Liver (tissue), 9 donors: Measurements from ENCODE around the gene PPP2R2D. TPM values are rescaled to one million over a fixed set of nuclear protein-coding genes. Genes with fewer than 3 reads are reported as not detected.

ENCODE experiments used
- DNase-seq: peaks from one replicate; pipeline ENCODE4 v3.0.0-alpha.2; 2017; ENCODE audit warnings: low spot score
- H3K27ac ChIP-seq, 2 donors: one replicate each; pipeline ENCODE4 v1.7.0; 2013; ENCODE audit warnings: inconsistent platforms in 2 of 2, low read length in 2 of 2, control low read depth in 1 of 2, low read depth in 1 of 2, mild to moderate bottlenecking in 1 of 2
- H3K27me3 ChIP-seq, 4 donors: one replicate each; pipeline versions ENCODE4 v1.6.1 to v1.7.0; 2013; ENCODE audit warnings: low read length in 3 of 4, inconsistent platforms in 1 of 4, mild to moderate bottlenecking in 1 of 4, moderate library complexity in 1 of 4; ENCODE audit not compliant: control insufficient read depth in 4 of 4, insufficient read depth in 4 of 4
- H3K36me3 ChIP-seq, 4 donors: one replicate each; pipeline versions ENCODE4 v1.6.1 to v1.7.0; 2013; ENCODE audit warnings: low read length in 3 of 4, mild to moderate bottlenecking in 3 of 4, low read depth in 1 of 4, moderate library complexity in 1 of 4; ENCODE audit not compliant: control insufficient read depth in 4 of 4, insufficient read depth in 3 of 4
- H3K4me1 ChIP-seq, 4 donors: one replicate each; pipeline versions ENCODE4 v1.6.1 to v1.7.0; 2013; ENCODE audit warnings: low read length in 3 of 4, mild to moderate bottlenecking in 3 of 4, moderate library complexity in 1 of 4; ENCODE audit not compliant: control insufficient read depth in 4 of 4, insufficient read depth in 4 of 4
- H3K4me3 ChIP-seq, 3 donors: one replicate each; pipeline versions ENCODE4 v1.6.1 to v1.7.0; 2013; ENCODE audit warnings: low read length in 3 of 3, control low read depth in 1 of 3, low read depth in 1 of 3, mild to moderate bottlenecking in 1 of 3
- H3K9ac ChIP-seq, 2 donors: one replicate each; pipeline ENCODE4 v1.7.0; 2013; ENCODE audit warnings: low read length in 2 of 2, mild to moderate bottlenecking in 2 of 2, moderate library complexity in 2 of 2, control low read depth in 1 of 2, low read depth in 1 of 2
- H3K9me3 ChIP-seq, 4 donors: one replicate each; pipeline versions ENCODE4 v1.6.1 to v1.7.0; 2013; ENCODE audit warnings: low read length in 3 of 4; ENCODE audit not compliant: control insufficient read depth in 4 of 4
- ATF3 ChIP-seq: IDR thresholded peaks from 2 replicates; pipeline ENCODE4 v1.6.1; 2016; ENCODE audit warnings: antibody characterized with exemption
- CTCF ChIP-seq: fragments of 150-350 bp; IDR thresholded peaks from 2 replicates; pipeline ENCODE4 v1.5.1; 2017; ENCODE audit warnings: improper control_type of control experiment, low read depth, low read length; ENCODE audit not compliant: missing input control
- EGR1 ChIP-seq, 2 donors: IDR thresholded peaks; 2 replicates each; pipeline ENCODE4 v1.6.1; 2016 to 2018; ENCODE audit warnings: antibody characterized with exemption in 2 of 2, low read depth in 2 of 2
- FOXA1 ChIP-seq: IDR thresholded peaks from 2 replicates; pipeline ENCODE4 v1.6.1; 2016; ENCODE audit warnings: antibody characterized with exemption
- FOXA2 ChIP-seq: IDR thresholded peaks from 2 replicates; pipeline ENCODE4 v1.6.1; 2016; ENCODE audit warnings: antibody characterized with exemption
- GABPA ChIP-seq, 2 donors: IDR thresholded peaks in 1 of 2; conservative IDR thresholded peaks in 1 of 2; 2 replicates each; pipeline ENCODE4 v1.6.1; 2016; ENCODE audit warnings: antibody characterized with exemption in 2 of 2, mild to moderate bottlenecking in 1 of 2, moderate library complexity in 1 of 2
- HNF4A ChIP-seq, 2 donors: conservative IDR thresholded peaks; 2 replicates each; pipeline ENCODE4 v1.6.1; 2016; ENCODE audit warnings: antibody characterized with exemption in 2 of 2, mild to moderate bottlenecking in 2 of 2
- HNF4G ChIP-seq: IDR thresholded peaks from 2 replicates; pipeline ENCODE4 v1.6.1; 2016; ENCODE audit warnings: antibody characterized with exemption
- JUND ChIP-seq, 2 donors: IDR thresholded peaks; 2 replicates each; pipeline ENCODE4 v1.6.1; 2016; ENCODE audit warnings: antibody characterized with exemption in 2 of 2
- MAX ChIP-seq: IDR thresholded peaks from 2 replicates; pipeline ENCODE4 v1.6.1; 2016; ENCODE audit warnings: antibody characterized with exemption
- NR2F2 ChIP-seq: IDR thresholded peaks from 2 replicates; pipeline ENCODE4 v1.6.1; 2016; ENCODE audit warnings: antibody characterized with exemption
- RAD21 ChIP-seq, 2 donors: IDR thresholded peaks; 2 replicates each; pipeline ENCODE4 v1.6.1; 2016; ENCODE audit warnings: antibody characterized with exemption in 2 of 2, mild to moderate bottlenecking in 2 of 2
- REST ChIP-seq: IDR thresholded peaks from 2 replicates; pipeline ENCODE4 v1.6.1; 2016; ENCODE audit warnings: antibody characterized with exemption, mild to moderate bottlenecking
- RXRA ChIP-seq, 2 donors: IDR thresholded peaks; 2 replicates each; pipeline ENCODE4 v1.6.1; 2017 to 2018; ENCODE audit warnings: antibody characterized with exemption in 2 of 2, mild to moderate bottlenecking in 1 of 2
- SP1 ChIP-seq: IDR thresholded peaks from 2 replicates; pipeline ENCODE4 v1.6.1; 2018; ENCODE audit warnings: antibody characterized with exemption, mild to moderate bottlenecking
- TAF1 ChIP-seq: conservative IDR thresholded peaks from 2 replicates; pipeline ENCODE4 v1.6.1; 2016; ENCODE audit warnings: antibody characterized with exemption, mild to moderate bottlenecking
- YY1 ChIP-seq: IDR thresholded peaks from 2 replicates; pipeline ENCODE4 v1.6.1; 2016; ENCODE audit warnings: antibody characterized with exemption, mild to moderate bottlenecking
- ZBTB33 ChIP-seq: IDR thresholded peaks from 2 replicates; pipeline ENCODE4 v1.6.1; 2016; ENCODE audit warnings: antibody characterized with exemption
- WGBS: extraction: QIAGEN DNeasy Blood & Tissue Kit; methylation state at CpG from one replicate; pipeline ENCODE4 v1.1.7; 2013; 5-methylcytosine and 5-hydroxymethylcytosine counted together
- polyA plus RNA-seq, 2 donors: library from polyadenylated mRNA; stranded (reverse) in 1 of 2; unstranded in 1 of 2; fragments of 200-250 nt in 1 of 2; fragments of >200 nt in 1 of 2; fragmentation: Nextera tagmentation in 1 of 2; extraction: Ambion mirVana in 1 of 2; gene quantifications; one replicate each; pipeline versions ENCODE4 v1.2.1 to v1.2.3, GENCODE V29; 2013 to 2015
- total RNA-seq, 2 donors: library from RNA; depleted of rRNA; stranded (reverse); fragments of >200 nt; gene quantifications; one replicate each; pipeline ENCODE4 v1.2.3, GENCODE V29; 2014
- donor health status: healthy.
- donor health status: healthy.
- donor health status: healthy.
- donor health status: healthy.
- donor health status: healthy.

PPP2R2D gene
- total and polyA plus RNA-seq, 4 donors, result 5.9 to 20.5 (median 14.3) TPM

- TF ChIP-seq HNF4G (no peak), RAD21 (IDR thresholded peaks at IDR 0.05) (no peak), SP1 (no peak)
Measured at GRCh38 chr10:131998845-131999681, 98.3 kb downstream of the PPP2R2D start (continued).

GRCh38 chr10:132001238-132001972, 100.6 kb downstream of the PPP2R2D start:
- peaks cover 0 to 3% (median 0%) of the 10 kb centered on the region in 4 donors for H3K9me3 ChIP-seq
- H3K9ac ChIP-seq, result no peak overlapping the region
- WGBS, result 78% methylated on average over 15 of the region's 15 CpGs
- peak; percentile 16 to 33 for TF ChIP-seq RAD21 (IDR thresholded peaks at IDR 0.05)
- no peak for TF ChIP-seq HNF4G
- no peak for DNase-seq
- H3K4me1 ChIP-seq, result peaks cover 15 to 26% (median 24%) of the 10 kb centered on the region in 4 donors
- no peaks in the 10 kb centered on the region for H3K36me3 ChIP-seq
- no peak overlapping the region for H3K4me3 ChIP-seq
- H3K27ac ChIP-seq, result no peak overlapping the region
- no peaks in the 10 kb centered on the region for H3K27me3 ChIP-seq

- no peak for DNase-seq
- WGBS, result 96% methylated on average over 4 of the region's 4 CpGs
Measured at GRCh38 chr10:132002004-132002403, 101.2 kb downstream of the PPP2R2D start.

More at GRCh38 chr10:132002004-132002403, 101.2 kb downstream of the PPP2R2D start:
- Histone ChIP-seq H3K9ac (no peak overlapping the region), H3K4me1 (peaks cover 12 to 20% (median 18%) of the 10 kb centered on the region in 4 donors), H3K36me3 (no peaks in the 10 kb centered on the region), H3K27ac (no peak overlapping the region), H3K27me3 (no peaks in the 10 kb centered on the region), H3K4me3 (no peak overlapping the region), H3K9me3 (peaks cover 0 to 3% (median 0%) of the 10 kb centered on the region in 4 donors)
- TF ChIP-seq NR2F2 (no peak), FOXA1 (no peak), FOXA2 (no peak), HNF4A (conservative IDR thresholded peaks at IDR 0.05) (no peak), JUND (IDR thresholded peaks at IDR 0.05) (no peak), EGR1 (IDR thresholded peaks at IDR 0.05; ENCODE audit: low read depth in 2 of 2) (no peak), ATF3 (no peak), RAD21 (IDR thresholded peaks at IDR 0.05) (no peak), MAX (no peak), GABPA (IDR thresholded peaks at IDR 0.05 in 1 of 2, conservative IDR thresholded peaks at IDR 0.05 in 1 of 2) (no peak), ZBTB33 (no peak), RXRA (IDR thresholded peaks at IDR 0.05) (no peak), REST (no peak), YY1 (no peak), CTCF (no peak), HNF4G (no peak), TAF1 (no peak), SP1 (no peak)
